Measurements from ENCODE around the gene PIGU. TPM values are rescaled to one million over a fixed set of nuclear protein-coding genes. Genes with fewer than 3 reads are reported as not detected.
A peak's percentile ranks its signal among the peaks of the same experiment; 100 is the strongest.
"Not testable (repeated sequence)": the region's sequence is repeated elsewhere in the genome, so short reads cannot be mapped to it uniquely, and the experiment has no call there.

PIGU gene
- total RNA-seq, 1 donor from 2014 or later = 7.8 TPM

DNA sequence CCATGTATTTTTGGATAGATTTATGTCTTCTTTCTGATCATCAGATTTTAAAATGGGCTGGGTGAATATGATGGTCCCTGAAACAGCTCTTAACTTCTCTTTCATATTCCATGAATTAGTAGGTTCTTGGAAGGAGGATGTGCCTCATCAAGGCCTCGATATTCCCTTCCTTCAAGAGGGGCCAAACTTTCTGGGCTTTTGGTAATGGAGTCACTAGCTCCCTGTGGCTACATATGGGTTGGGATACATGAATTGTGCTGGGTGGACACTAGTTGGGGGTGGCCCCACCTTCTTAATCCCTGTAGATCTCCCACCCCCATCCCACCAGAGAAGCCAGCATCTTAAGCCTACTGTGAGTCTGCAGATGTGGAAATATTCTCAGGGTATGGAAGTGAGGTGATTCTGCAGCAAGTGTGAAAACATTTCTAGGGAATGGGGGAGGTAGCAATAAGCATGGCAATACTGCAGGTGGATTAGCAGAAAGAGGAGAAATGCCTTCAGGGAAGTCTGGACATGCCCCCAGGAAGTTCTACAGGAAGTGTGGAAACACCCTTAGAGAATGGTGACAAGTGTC lies 29.5 kb upstream of the PIGU start:
- DNase-seq = no peak

DNA sequence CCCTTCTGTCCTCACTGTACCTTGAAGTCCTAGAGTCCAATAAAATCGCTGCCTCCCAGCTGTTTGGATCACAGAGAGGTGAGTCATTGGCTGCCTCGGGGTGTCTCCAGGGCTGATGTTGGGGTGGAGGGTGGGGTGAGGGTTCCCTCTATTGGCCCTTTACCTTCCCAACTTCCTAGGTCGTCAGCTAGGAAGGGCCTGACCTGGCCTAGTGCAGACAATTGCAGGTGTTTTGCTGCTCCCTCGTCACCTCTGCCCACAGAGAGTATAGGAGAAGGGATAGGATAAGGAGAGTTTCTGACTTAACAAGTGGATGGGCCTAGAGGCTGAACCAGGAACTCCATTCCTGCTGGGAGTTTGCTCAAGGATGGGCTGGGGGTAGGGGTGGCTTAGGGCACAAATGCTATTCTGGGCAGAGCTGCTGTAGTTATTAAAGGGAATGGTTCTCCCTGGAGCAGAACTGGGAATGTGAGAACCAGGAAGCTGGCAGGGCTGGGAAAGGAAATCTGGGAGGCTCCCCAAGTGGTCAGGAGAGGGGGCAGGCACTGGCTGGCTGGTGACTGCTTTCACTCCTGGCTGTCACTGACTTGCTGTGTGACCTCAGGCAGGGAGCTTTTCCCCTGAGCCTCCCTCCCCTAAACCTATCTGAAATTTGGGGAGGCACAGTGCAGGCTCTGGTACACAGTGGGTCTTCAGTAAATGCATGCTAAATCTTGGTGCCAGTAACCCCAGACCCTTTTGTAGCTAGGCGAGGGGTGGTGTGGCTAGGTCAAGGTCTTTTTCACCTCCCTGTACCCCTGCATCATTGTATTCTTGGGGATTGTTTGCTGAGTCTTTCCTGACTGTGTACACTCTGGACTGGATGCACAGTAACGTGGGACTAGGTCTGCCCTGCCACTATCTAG lies 28.8 kb upstream of the PIGU start:
- peak; percentile 49 for DNase-seq

DNA sequence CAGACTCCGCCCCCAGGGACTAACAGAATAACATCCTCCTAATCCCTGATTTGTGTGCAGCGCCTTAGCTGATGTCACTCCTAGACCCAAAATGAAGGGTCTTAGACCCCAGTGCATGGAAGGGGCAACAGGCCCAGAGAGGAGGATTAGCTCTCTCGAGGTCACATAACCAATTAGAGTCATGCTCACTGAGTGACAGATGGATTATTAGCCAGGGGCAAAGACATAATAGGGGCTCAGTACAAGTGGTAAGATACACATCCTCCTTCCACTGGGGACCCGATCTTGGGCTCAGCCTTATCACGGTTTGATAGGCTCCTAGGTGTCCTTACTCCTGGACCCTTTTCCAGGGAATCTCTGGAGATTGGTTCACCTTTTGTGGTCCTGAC lies 28.1 kb upstream of the PIGU start:
- DNase-seq = no peak

DNA sequence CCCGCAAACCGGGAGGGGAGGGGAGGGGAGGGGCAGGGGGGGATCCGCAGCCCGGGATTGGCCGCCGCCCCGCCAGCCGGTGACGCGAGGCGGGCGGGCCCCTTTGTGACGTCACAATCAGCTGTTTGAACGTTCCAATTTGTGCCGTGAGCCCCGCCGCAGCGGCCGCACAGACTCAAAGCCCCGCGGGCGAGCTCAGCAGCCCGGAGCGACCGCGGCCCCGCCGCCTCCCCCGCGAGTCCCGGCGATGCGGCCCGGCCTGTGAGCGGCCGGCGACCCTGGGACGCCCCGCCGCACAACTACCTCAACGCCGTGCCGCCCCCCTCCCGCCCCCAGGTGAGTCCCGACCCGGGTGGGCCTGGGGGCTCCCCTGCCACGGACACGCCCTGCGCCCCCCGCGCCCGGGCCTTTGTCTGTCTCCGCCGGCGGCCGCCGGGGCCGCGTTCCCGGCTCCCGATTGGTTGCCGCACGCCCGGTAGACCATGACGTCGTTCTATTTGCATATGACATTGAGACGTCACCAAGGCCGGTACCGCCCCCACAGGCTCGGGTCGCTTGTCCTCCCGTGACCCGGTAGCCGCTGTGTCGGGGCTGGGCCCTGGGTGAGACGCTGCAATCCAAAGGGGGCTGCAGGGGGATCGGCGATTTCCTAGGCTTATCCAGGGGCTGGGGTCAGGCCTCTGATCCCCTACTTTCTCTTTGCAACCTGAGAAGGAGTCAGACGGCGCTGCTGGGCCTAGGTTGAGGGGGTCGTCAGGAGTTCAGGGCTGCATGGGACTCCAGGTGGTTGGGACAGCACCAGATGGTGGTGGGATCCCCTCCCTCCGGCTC lies 27.5 kb upstream of the PIGU start, which contains the start of gene TP53INP2:
Gene TP53INP2 (plus strand): TSS at position 168 of the 831 bp plus-strand sequence. CDS start 4,396 bp downstream, outside the sequence.
- peak; percentile 94 for DNase-seq

- DNase-seq = peak; percentile 38
These were observed 26.7 kb upstream of the PIGU start for GRCh38 chr20:34703424-34704176.

- no peak for DNase-seq
These were observed 26.1 kb upstream of the PIGU start for GRCh38 chr20:34703061-34703423.

DNA sequence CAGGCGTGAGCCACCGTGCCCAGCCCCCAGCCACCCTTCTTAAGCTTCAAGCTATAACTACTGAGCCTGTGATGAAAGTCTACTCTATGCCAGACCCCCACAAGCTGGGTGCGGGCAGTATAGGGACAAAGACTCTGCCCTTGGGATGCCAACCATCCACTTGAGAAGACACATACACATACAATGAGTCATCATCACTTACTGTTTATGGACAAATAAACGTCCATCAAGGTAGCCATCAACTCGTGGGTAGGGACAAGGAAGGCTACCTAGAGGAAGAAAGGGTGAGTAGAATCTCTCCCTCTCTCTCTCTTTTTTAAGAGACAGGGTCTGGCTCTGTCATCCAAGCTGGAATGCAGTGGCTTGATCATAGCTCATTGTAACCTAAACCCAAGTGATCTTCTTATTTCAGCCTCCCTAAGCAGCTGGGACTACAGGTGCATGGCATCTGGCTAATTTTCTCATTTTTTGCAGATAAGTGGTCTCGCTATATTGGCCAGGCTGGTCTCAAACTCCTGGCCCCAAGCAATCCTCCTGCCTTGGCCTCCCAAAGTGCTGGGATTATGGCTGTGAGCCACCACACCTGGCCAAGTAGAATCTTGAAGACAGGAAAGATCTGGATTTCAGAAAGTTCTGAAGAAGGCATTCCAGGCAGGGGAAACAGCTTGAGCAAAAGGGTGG lies 24.7 kb upstream of the PIGU start:
- no peak for DNase-seq

DNA sequence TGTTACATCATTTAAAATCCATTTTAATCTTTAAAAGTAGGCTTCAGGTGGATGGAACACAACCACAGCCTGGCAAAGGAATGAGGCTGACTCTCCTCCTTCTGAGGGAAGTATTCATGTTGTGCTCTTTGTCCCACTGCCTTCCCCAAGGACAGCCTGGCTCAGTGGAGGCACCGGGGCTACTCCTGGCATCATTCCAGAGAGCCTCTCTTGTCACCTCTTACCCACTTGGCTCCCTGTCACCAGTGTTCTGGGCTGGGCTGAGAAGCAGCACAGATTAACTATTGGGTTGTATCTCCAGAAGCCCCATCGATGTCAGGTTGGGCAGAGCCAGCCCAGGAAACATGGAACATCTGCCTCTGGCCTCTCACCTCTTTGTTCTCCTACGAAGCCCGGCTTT lies 16.5 kb upstream of the PIGU start:
- DNase-seq = no peak

- no peak for DNase-seq
These were observed 14.9 kb upstream of the PIGU start for GRCh38 chr20:34691838-34692237.

DNA sequence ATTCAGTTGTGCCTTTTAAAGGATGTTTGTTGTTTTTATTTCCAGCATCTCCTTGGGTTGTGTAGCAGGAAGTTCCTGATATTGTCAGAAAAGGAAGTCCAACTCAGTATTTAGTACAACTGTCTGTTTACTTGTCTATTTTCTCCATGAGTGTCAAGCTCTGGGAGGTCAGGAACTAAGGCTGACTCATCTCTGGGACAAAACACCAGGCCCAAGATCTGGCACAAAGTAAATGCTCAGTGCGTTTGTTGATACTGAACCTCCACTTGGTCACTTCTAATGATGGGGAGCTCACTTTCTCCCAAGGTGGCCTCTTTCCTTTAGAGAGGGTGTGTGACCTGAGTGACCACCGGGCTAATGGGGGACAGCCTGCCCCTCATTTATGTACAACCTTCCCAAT lies 12.6 kb upstream of the PIGU start:
- peak; percentile 72 for DNase-seq

GRCh38 chr20:34683667-34684066 lies 6.8 kb upstream of the PIGU start:
- no peak for DNase-seq

GRCh38 chr20:34680586-34681175 lies 3.8 kb upstream of the PIGU start:
- no peak for DNase-seq

DNA sequence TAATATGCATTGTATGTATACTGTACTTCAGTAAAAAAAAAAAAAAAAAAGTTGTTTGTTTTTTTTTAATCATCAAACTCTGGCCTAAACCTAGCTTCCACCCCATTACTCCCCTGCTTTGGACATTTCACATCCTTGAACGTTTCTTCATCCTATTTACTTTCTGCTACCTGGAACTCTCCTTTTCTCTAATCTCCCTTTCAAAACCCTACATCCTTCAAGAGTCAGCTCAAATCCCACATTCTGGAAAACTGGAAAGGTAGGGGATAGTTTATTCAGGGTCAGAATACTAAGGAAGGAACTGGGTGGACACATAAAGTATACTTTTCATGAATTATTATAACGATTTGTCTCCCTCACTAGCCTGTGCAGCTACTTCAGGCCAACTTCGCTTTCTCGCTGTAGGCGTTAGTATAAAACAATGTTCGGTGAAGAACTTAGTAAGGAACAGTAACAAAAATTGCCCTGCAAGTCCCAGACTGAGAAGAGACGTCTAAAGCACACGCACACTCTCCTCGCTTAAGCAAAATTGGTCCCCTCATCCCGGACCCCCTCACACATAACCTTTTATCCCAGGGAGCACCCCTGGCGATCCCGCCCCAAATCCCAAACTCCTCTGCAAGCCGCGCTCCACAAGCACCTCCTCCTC lies 775 bp downstream of the PIGU start:
- no peak for DNase-seq

DNA sequence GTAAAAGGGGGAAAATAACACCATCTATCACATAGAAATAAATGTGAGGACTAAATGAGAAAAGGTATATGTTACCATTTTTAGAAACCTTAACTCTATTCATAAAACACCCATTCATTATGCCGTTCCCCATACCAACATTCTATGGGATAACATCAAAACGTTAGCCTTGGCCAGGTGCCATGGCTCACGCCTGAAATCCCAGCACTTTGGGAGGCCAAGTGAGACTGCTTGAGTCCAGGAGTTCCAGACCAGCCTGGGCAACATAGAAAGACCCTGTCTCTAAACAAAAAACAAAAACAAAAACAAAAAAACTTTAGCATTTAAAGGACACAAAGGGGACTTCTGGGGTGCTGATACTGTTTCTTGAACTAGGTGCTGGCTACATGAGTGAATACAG lies 1.3 kb downstream of the PIGU start:
- DNase-seq = no peak

GRCh38 chr20:34673412-34673811 lies 3.5 kb downstream of the PIGU start:
- DNase-seq = no peak

GRCh38 chr20:34669094-34669493 lies 7.8 kb downstream of the PIGU start:
- no peak for DNase-seq

DNA sequence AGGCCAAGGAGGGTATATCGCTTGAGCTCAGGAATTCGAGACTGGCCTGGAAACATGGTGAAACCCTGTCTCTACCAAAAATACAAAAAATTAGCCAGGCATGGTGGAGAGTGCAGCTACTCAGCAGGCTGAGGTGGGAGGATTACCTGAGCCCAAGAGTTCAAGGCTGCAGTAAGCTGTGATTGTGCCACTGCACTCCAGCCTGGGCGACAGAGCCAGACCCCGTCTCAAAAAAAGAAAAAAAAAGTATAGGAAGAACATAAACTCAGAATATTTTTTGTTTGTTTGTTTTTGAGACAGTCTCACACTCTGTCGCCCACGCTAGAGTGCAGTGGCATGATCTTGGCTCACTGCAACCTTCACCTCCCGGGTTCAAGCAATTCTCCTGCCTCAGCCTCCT lies 12.1 kb downstream of the PIGU start:
- DNase-seq = not testable (repeated sequence)

- no peak for DNase-seq
These were observed 13.5 kb downstream of the PIGU start for GRCh38 chr20:34663213-34663943.

DNA sequence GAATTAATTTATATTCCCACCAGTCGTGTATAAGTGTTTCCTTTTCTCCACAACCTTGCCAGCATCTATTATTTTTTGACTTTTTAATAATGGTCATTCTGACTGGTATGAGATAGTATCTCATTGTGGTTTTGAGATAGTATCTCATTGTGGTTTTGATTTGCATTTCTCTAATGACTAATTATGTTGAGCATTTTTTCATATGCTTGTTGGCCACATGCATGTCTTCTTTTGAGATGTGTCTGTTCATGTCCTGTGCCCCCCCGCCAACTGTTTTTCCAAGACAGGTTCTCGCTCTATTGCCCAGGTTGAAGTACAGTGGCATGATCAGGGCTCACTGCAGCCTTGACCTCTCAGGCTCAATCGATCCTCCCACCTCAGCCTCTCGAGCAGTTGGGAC lies 15.1 kb downstream of the PIGU start:
- DNase-seq = not testable (repeated sequence)

DNA sequence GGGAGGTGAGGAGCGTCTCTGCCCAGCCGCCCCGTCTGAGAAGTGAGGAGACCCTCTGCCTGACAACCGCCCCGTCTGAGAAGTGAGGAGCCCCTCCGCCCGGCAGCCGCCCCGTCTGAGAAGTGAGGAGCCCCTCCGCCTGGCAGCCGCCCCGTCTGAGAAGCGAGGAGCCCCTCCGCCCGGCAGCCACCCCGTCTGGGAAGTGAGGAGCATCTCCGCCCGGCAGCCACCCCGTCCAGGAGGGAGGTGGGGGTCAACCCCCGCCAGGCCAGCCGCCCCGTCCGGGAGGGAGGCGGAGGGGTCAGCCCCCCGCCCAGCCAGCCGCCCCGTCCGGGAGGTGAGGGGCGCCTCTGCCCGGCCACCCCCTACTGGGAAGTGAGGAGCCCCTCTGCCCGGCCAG lies 18.2 kb downstream of the PIGU start:
- DNase-seq = not testable (repeated sequence)
